H1 (cell line): Measurements from ENCODE around the gene NME4. TPM values are rescaled to one million over a fixed set of nuclear protein-coding genes. Genes with fewer than 3 reads are reported as not detected.

Experiments
- CEBPB ChIP-seq: IDR thresholded peaks from 2 replicates; pipeline ENCODE4 v1.6.1; 2012; ENCODE audit warnings: low read depth, low read length
- POLR2AphosphoS5 ChIP-seq: IDR thresholded peaks from 2 replicates; pipeline ENCODE4 v1.6.1; 2011; ENCODE audit warnings: low read depth, low read length
- SIN3A ChIP-seq, 2 experiments: IDR thresholded peaks in 1 of 2; conservative IDR thresholded peaks in 1 of 2; 2 replicates each; pipeline ENCODE4 v1.6.1; 2011 to 2012; ENCODE audit warnings: low read length in 2 of 2, improper control_type of control experiment in 1 of 2, low read depth in 1 of 2, mild to moderate bottlenecking in 1 of 2
- TAF7 ChIP-seq: optimal IDR thresholded peaks from 2 replicates; pipeline ENCODE3; 2011; ENCODE audit warnings: low read depth, mild to moderate bottlenecking, inconsistent platforms, low read length, moderate library complexity, borderline replicate concordance
- polyA plus RNA-seq, 7 experiments: library from polyadenylated mRNA; depleted of rRNA in 3 of 7; stranded (reverse) in 5 of 7; unstranded in 2 of 7; fragments of >200 nt in 5 of 7; fragments of 200-250 nt in 2 of 7; gene quantifications; 1 replicate in 5 of 7; 2 replicates in 1 of 7; 4 replicates in 1 of 7; pipeline versions ENCODE4 v1.2.1 to v1.2.3, GENCODE V29; 2011 to 2013; ENCODE audit warnings: missing spikeins in 2 of 7, mixed read lengths in 2 of 7
- total RNA-seq: library from RNA; stranded (reverse); fragmentation: NEBNext Ultra II Directional; extraction: Animal tissue kit (Norgen Biotek cat#: 25700); gene quantifications from 2 replicates; pipeline ENCODE4 v1.2.1, GENCODE V29; 2021

The NME4 gene
- total and polyA plus RNA-seq, 2 of the 8 experiments (the other 6 are each of a cell fraction or from before 2014, with no cell fraction given) = 408 to 863 TPM

DNA sequence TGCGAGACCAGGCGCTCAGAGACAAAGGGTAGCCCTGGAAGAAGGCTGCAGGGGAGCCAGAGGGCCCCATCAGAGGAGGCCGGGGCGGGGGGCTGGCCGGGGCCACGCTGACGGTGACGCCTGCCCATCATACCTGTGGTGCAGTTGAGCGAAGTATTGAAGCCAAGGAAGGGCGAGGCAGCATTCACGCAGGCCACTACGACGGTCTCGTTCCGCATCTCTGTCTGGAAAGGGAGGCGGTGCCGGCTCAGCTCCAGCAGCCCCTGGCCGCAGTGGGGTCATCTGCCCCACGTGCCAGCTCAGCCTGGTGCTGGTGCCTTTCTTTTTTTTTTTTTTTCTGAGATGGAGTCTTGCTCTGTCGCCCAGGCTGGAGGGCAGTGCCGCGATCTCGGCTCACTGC is 21.8 kb upstream of the NME4 start (continued):
- no peak for TF ChIP-seq SIN3A (conservative IDR thresholded peaks at IDR 0.05 in 1 of 2, IDR thresholded peaks at IDR 0.05 in 1 of 2; ENCODE audit: low read depth in 1 of 2, low read length in 2 of 2)
- TF ChIP-seq TAF7 = no peak
- no peak for TF ChIP-seq POLR2AphosphoS5
- no peak for TF ChIP-seq CEBPB
